Tibial nerve (tissue), 3 donors: Measurements from ENCODE around the gene A4GALT.

Experiments
- CTCF ChIP-seq, 5 experiments: fragments of 200-600 bp in 3 of 5; fragments of 450-650 bp in 2 of 5; sonication (generic) in 3 of 5; IDR thresholded peaks; one replicate each; pipeline ENCODE4 v1.5.1; 2016 to 2019; ENCODE audit warnings: antibody characterized with exemption in 5 of 5, mild to moderate bottlenecking in 3 of 5, moderate library complexity in 2 of 5
- POLR2A ChIP-seq, 2 donors: fragments of 450-650 bp; IDR thresholded peaks; one replicate each; pipeline ENCODE4 v1.6.1; 2017; ENCODE audit warnings: antibody characterized with exemption in 2 of 2, mild to moderate bottlenecking in 2 of 2, moderate library complexity in 2 of 2

- TF ChIP-seq CTCF (IDR thresholded peaks at IDR 0.05) (no peak), POLR2A (IDR thresholded peaks at IDR 0.05) (no peak)
Measured at GRCh38 chr22:42763965-42764480, 43.4 kb upstream of the A4GALT start.
